Measurements from ENCODE around the gene CDY1B. TPM values are rescaled to one million over a fixed set of nuclear protein-coding genes. Genes with fewer than 3 reads are reported as not detected.
"Not testable (repeated sequence)": the region's sequence is repeated elsewhere in the genome, so short reads cannot be mapped to it uniquely, and the experiment has no call there.

The CDY1B gene
- total RNA-seq: not detected

DNA sequence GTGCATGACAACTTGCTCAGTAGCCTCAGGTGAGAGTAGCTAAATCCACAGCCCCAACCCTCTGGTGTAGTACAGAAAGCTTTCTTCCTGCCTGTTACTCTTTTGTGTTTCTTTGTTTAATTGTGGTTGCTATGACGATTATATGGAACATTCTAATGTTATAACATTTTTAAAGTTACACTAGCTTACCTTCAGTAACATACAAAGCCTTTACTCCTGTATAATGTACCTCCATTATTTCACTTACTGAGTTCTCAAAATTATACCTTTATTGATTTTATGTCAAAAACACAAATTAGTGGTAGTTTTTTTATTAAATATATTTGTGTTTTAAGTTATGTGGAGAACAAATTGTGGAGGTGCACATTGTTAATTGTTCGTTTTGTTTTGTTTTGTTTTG lies at the start of gene CDY1B:
TSS of gene CDY1B (minus strand) at position 101 of the 400 bp plus-strand sequence. CDS start 331 bp downstream, outside the sequence.
- not testable (repeated sequence) for H3K9me3 ChIP-seq; ATAC-seq (ENCODE audit: low FRiP score in 2 of 2); DNase-seq; H3K36me3 ChIP-seq; H3K27ac ChIP-seq; H3K4me3 ChIP-seq; H3K4me1 ChIP-seq; H3K27me3 ChIP-seq
- no CpG with 5 or more reads among the region's 2 CpGs for WGBS, 2 donors

GRCh38 chrY:24049525-24049924 lies 1.7 kb upstream of the CDY1B start:
- not testable (repeated sequence) for H3K4me1 ChIP-seq, H3K4me3 ChIP-seq, H3K9me3 ChIP-seq, H3K27me3 ChIP-seq, H3K27ac ChIP-seq, DNase-seq, H3K36me3 ChIP-seq
- peak in 1 of 2 donors; percentile 52 for ATAC-seq (ENCODE audit: low FRiP score in 2 of 2)

- H3K4me3 ChIP-seq; H3K9me3 ChIP-seq; DNase-seq; ATAC-seq (ENCODE audit: low FRiP score in 2 of 2); H3K36me3 ChIP-seq; H3K27me3 ChIP-seq; H3K4me1 ChIP-seq; H3K27ac ChIP-seq: not testable (repeated sequence)
- no CpG with 5 or more reads among the region's 3 CpGs for WGBS, 2 donors
Observed at GRCh38 chrY:24043209-24043608, 4.6 kb downstream of the CDY1B start.

DNA sequence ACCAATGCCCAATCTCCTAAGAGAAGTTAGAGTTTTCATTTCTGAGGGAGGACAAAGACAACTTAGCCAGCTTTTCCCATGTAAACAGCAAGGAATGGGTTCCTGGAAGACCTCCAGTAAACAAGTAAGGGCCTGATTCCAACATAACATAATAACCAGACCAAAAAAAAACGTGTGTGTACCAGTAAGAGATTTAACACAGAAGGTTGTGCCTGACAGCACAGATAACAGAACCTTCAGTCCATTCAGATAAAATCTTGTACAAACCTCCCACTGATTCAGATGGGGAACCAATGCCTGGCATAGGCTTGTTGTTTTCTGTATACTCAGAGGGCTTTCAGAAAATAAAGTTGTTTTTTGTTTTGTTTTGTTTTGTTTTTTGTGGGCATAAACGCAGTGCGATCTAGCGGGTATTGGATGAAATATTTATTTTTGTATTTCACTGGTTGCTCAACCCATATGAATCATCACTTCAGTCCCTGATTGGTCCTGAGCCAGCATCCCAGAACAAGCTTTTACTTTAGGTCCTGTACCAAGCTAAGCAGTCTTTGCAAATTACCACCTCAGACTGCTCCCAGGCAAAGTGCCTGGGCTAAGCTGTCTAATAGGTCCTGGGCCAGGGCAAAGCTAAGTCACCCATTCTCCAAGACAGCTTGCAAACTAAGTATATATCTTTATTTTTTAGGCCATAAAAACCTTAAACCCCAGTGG lies 8.7 kb downstream of the CDY1B start:
- not testable (repeated sequence) for H3K36me3 ChIP-seq, H3K27ac ChIP-seq, H3K27me3 ChIP-seq, H3K4me3 ChIP-seq, H3K9me3 ChIP-seq, H3K4me1 ChIP-seq, DNase-seq
- ATAC-seq (ENCODE audit: low FRiP score in 2 of 2): peak in 1 of 2 donors; percentile 75
- WGBS, 2 donors: no CpG with 5 or more reads among the region's 4 CpGs

DNA sequence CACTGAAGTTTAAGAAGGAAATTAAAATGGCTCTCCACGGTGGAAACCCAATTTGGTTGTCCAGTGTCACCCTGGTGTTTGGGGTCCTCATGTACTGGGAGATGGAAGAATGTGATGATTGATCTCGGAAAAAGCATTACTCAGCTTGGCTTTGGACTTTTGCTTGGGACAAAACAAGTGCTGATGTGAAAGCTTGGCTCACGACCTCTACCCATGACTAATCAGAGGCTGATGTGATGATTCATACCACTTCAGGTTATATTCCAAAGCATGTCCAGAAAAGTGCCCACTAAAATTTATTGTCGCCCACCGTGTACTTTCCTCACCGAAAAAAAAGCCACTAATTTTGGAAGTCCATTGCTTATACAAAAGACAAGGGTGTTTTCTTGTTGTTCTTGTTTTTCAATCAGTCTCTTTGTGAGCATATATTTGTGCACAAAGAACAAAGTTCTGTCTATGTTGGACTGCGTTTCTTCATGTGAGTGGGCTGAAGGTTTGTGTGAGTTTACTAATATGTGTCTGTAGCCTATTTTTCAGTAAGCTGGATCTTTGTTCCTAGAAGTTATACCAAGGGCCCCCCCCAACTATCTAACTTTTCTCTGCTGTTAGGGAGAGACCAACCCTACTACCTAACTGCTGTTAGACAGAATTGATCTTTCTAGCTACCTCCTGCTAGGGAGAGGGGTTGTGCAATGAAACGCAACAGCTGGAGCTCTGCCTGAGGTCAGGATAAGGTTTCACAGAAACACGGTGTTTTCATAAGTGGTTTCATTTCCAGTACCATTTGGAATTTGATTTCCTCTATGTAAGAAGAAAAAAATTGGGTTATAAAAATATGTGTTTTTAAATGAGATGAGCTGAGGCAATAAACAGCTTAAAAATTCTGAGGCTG lies 21.4 kb downstream of the CDY1B start:
- not testable (repeated sequence) for DNase-seq, H3K36me3 ChIP-seq, H3K27ac ChIP-seq, H3K4me1 ChIP-seq, H3K4me3 ChIP-seq, H3K9me3 ChIP-seq, H3K27me3 ChIP-seq
- peak in 1 of 2 donors; percentile 84 for ATAC-seq (ENCODE audit: low FRiP score in 2 of 2)
- no CpG with 5 or more reads among the region's 9 CpGs for WGBS, 2 donors
